GM19397 (cell line): ENCODE data around the gene ASAP2.
"Not testable (repeated sequence)": the region's sequence is repeated elsewhere in the genome, so short reads cannot be mapped to it uniquely, and the experiment has no call there.

ENCODE experiments used
- ATAC-seq: cut with Tn5 transposase; IDR thresholded peaks from one replicate; pipeline ENCODE4 v1.9.1; 2021; ENCODE audit warnings: mild to moderate bottlenecking, moderate library complexity; ENCODE audit not compliant: unreplicated experiment

ASAP2 gene

DNA sequence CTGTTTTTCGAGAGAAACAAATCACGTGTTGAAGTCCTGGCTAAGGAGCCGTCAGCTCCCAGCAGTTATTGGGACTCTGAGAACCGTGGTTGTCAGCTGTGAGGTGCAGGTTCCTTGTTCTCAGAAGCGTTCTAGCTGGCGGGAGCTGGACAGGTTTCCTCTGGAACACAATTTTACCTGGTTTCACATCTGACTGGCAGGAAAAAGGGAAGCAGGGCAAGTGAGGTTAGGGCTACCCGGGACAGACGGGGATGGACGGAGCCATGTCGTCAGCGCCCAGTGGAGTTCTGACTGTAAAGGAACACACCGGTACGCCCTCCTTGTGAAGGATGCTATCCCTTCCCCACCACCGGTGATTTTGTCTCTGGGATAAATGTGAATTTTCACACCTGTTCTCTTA lies 190.6 kb downstream of the ASAP2 start:
- ATAC-seq, result no peak

DNA sequence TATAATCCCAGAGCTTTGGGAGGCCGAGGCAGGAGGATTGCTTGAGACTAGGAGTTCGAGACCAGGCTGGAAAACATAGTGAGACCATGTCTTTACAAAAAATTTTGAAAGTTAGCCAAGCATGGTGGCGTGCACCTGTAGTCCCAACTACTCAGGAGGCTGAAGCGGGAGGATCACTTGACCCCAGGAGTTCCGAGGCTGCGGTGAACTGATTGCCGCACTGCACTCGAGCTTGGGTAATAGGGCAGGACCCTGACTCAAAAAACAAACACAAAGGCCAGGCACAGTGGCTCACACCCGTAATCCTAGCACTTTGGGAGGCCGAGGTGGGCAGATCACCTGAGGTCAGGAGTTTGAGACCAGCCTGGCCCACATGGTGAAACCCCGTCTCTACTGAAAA lies 191.6 kb downstream of the ASAP2 start:
- not testable (repeated sequence) for ATAC-seq

DNA sequence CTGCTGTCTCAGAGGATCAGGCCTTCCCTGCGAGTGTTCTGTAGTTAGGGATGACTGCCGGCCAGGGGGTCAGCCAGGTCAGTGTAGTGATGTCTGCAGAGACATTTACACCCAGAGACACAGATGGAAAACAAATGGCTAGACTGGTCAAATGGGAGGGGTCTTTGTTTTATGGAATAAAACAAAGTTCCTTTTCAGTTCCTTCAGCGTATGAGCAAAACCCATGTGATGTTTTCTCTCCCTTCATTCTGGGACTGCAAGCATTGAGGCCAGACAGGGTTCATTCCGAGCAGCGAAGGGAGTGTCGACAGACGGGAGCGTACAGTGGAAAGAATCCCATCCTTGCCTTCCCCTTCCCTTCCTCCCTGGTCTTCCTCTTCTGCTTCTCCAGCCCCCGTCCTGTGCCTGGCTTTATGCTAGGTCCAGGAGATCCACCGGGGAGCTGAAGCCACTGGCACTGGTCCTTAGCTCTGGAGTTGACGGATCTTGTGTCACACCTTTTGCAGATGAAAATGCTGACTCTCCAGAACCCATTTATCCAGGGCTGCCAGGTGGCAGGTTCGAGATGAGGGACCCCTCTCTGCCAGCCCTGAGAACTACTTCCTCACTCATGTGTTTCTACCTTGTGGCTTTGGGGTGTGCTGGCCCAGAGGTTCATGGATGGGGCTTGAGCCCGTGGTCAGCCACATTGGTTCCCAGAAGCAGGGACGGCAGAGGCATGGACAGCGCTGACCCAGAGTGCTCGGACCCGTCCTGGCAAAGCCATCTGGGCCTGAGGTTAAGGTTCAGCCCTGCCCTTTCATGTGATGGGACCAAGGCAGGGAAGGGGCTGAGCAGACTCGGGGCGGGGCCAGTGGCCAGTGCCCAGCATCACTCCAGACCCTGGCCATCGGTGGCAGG lies 192.5 kb downstream of the ASAP2 start:
- ATAC-seq, result no peak

DNA sequence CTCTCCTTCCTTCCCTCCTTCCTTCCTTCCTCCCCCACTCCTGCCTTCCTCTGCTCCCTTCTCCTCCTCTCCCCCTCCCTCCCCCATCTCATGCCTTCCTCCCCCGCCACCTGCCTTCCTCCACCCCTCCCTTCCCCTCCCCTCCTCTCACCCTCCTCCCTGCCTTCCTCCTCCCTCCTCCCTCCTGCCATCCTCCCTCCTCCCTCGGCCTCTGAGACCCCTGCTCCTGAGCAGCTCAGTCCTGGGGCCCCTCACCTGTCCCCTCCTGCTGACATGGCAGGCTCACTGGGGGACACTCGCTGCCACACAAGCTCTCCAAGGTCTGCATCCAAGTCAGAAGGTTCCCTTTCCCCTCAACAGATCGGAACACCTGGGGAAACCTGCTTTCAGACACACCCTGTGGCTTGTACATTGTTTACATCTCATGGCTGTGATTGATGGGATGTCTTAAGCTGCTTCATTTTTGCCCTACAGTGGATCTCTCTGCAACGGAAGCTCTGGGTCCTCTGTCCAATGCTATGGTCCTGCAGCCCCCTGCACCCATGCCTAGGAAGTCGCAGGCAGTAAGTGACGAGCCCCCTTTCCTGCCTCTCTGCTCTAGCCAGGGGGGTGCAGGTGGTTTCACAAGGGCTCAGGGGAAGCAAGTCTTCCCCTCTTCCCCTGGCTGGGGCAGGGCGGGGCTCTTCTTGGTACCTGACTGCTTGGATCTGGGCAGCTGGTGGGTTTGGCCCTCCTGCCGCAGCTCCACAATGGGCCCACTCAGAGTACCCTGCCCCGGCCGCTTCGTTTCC lies 193.9 kb downstream of the ASAP2 start:
- no peak for ATAC-seq

DNA sequence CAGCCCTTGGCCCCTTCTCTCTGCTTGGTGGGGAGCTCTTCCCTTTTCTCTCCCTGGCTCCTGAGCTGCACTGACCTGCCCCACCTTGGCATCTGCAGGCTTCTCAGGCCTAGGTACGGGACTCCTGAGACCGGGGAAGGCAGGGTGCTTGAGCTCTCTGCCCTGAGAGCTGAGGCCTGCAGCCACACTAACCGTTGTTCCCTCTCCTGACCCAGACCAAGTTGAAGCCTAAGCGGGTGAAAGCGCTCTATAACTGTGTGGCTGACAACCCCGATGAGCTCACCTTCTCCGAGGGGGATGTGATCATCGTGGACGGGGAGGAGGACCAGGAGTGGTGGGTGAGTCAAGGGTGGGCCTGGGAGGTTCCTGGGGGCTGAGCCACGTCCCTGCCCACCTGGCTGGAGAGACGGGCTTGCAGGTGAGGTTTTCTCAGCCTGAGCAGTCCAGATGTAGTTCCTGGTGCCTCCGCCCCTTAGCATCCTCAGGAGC lies 194.5 kb downstream of the ASAP2 start:
- ATAC-seq, result no peak

DNA sequence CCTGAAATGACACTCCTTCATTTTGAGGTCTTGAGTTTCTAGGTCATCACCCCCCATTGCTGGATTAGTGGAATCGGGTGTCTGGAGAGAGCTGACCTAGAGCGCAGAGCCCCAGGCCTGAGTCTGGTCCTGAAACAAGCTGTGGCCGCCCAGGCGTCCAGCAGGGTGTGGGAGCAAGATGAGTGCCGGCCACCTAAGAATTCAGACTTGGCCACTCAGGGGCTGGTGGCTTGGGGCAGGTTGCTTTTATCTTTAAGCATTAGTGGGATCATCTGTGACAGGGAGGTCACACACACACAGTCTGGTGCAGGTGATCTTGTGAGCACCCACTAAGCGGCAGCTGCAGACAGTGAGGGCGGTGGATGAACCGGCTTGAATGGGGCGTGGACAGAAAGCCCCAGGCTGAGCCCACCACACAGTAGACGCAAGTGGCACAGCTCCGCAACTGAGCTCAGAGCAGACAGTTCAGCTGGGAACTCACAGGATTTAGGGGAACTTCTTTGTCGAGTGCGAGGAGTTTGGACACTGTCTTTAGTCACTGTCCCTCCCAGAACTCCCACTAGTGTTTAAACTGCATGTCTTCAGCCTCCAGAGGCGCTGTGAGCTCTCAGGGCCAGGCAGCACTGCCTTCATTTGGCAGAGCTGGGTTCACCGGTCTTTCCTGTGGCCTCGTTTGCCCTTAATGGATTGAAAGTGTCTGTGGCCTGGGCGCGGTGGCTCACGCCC lies 195.2 kb downstream of the ASAP2 start:
- ATAC-seq, result no peak

DNA sequence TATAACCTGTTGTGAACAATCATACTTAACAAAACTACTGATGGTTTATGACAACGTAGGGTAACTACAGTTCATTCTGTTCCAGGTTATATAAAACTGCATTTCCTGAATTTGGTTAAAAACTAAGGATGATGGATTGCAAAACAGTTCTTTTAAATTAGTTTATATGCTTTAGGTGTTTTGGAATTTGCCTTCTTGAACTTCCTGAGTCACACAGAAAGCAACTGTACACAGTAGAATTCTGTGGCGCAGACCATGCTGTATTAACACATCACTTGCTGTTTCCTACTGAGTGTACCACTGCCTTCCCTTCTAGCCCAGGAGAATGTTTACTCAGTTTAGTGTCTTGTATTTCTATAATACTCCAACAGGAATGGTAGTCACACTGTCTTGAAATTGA lies 197.3 kb downstream of the ASAP2 start:
- ATAC-seq, result no peak

DNA sequence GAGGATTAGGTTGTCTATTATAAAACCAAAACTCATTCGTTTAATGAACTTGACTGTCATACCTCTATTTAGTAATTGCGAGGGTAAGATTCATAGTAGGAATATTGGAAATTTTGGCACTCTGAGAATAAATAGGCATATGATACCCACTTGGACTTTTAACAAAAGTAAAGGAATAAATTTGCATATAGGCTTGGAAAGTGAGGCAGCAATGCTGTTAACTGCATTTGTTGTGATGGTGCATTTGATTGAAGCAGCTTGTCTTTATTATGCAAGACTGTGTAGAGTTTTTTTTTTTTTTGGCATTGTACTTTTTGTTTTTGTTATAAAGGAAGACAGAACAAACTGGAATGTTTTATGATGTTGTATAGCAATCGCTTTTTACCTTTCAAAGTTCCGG lies 197.8 kb downstream of the ASAP2 start:
- ATAC-seq, result no peak

DNA sequence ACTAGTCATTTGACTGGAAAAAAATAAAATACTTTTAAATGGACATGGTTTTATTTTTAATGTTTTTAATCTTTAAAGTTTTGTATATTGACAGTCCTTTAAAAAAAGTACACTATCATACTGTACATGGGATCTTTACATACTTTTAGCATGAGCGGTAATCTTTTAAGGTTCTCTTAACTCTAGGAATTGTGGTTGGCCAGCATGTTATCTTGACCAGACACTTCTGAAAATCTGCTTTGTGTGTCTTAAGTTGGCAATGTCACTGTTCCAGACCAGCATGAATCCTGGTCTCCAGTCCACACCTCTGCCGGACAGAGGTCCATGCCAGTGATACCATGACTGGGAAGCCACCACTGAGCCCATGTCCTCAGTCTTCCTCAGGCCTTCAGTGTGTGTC lies 199.0 kb downstream of the ASAP2 start:
- ATAC-seq, result no peak

DNA sequence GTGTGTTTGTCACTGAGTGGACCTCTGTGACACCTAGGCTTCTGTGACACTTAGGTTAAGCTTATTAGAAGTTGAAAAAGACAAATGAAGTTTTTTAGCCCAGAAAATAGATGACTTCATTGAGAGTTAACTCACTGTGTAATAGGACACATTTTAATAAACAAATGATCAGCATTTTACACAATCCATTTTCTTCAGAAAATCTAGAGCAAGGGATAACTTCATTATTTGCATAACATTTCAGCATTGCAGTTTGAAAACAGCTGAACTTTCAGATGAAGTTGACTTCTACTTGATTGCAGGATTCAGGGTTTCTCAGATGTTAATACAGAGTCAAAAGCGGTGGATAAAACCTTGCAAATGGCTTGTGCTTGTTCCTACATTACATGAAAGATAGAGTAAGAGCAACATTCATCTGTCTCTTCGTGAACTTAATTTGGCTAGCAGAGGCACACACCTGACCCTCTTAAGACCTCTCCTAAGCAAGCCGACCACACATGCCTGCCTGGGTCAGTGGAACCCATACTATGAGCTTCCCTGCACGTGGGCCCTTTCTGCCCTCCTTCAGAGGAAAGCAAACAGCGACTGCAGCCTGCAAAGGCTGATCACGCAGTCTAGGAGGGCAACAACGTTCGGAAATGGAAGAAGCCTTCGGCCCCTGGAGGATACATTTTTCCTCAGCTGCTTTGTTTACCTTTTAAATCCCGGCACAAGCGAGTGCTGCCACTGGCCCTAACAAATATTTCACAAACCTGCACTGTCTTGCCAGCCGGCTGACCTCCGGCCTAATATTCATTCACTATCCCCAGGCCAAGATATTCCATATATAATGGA lies 200.1 kb downstream of the ASAP2 start:
- no peak for ATAC-seq

DNA sequence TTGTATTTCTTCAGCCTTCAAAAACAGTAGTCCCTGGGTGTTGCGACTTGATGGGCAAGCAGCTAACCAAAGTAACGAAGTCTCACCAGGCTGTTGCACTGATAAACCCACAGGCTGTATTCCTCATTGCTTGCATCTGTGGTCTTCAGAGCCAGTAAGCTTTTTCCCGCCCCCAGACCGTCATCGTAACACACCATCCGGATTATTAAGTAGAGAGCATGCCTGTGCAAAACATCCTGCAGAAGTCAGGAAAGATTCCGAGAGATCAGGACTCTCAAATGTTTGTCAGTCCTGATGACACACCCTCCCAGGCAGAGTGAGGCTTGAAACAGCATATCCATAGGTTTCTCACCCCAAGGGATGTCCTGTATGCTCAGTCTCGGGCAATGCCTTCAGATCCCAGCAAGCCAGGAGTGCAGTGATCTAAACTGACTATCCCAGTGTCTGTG lies 200.8 kb downstream of the ASAP2 start:
- no peak for ATAC-seq

DNA sequence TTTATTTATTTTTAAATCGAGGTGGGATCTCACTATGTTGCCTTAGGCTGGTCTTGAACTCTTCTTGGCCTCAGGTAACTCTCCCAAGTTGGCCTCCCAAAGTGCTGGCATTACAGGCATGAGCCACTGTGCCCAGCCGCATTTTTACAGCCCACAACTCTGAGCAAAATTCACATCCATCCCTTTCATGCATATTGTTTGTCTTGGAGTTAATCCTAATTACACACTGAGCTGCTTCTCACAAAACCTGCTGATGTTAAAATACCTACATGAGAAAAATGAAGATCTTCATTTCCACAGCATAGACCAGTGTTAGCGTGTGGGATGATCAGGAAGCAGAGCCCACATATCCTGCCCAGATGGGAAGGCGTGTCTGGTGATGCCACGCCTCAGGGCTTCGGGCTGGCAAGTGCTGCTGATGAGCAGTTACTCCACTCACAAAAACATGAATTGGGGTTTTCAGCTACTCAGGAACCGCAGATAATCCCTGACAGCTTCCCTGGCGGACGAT lies 202.1 kb downstream of the ASAP2 start:
- ATAC-seq, result no peak

DNA sequence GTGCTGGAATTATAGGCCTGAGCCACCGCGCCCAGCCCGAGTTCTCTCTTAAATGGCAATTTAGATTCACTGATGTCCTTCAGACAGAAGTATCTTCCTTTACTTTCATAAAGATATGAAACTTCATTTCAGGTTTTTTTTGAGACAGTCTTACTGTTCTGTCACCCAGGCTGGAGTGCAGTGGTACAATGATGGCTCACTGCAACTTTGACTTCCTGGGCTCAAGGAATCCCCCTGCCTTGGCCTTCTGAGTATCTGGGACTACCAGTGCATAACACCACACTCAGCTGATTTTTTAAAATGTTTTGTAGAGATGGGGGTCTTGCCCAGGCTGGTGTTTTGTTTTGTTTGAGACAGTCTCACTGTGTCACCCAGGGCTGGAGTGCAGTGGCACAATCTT lies 203.5 kb downstream of the ASAP2 start:
- no peak for ATAC-seq

DNA sequence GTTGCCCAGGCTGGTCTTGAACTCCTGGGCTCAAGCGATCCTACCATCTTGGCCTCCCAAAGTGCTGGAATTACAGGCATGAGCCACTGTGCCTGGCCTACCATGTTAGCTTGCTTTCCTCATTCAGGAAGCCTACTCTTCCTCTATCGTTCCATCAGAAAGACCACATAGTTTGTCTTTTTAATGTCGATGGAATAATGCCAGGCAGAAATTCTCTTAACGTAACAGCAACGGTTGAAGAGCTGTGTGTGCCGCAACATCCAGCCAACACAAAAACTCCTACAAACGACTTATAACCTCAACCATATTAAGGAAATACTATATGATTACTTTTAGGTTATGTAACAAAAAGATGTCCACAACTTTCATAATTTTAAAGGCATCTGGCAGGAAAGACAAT lies 206.2 kb downstream of the ASAP2 start:
- ATAC-seq, result no peak

DNA sequence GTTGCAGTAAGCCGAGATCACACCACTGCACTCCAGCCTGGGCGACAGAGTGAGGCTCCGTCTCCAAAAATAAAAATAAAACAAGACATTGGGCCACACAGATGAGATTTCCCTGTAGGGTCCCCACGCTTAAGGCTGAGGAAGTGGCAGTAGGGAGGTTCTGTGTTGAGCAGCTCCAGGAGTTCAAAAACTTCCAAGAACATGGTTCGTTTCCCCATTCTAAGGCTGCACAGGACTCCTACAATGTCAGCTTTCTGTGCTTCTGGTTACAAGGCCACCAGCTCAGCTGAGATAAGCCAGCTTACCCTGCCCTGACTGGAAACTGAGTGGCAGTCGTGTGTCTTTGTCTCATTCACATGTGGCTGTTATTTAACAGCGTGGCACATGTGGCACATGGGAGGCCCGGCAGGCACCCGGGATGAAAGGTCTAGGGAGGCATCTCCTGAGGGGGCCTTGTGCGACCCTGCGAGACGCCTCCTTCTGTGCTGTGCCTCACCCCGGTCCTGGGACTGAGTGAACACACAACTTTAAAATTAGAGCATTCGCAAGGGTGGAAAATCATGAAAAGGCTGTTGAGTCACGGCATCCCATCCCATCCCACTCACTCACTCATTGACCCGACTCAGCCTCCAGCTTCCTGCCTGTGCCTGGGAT lies 209.0 kb downstream of the ASAP2 start:
- no peak for ATAC-seq

DNA sequence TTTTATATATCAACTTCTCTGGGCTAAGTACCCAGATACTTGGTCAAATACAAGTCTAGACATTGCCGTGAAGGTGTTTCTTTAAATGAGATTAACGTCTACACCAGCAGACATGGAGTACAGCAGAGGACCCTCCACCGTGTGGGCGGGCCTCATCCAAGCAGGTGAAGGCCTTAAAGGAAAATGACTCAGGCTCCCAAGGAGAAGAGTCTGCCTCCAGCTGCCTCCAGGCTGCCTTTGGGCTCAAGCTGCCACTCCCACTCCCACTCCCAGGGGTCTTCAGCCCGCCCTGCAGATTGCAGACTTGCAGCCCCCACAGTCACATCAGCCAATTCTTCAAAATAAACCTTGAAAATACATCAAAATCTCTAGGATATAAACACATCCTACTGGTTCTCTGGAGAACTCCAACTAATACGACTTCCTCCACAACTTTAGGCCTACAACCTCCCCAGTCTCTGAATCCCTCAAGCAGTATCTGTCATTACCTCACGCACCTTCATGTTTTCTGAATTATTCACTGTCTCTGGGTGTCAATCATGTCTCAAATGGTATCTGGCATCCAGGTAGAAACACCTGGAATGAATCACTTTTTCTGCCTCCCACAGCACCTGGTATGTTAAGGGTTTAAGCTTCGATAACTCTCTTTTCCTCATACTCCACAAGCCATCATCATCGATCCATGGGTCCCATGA lies 209.8 kb downstream of the ASAP2 start:
- ATAC-seq, result no peak

DNA sequence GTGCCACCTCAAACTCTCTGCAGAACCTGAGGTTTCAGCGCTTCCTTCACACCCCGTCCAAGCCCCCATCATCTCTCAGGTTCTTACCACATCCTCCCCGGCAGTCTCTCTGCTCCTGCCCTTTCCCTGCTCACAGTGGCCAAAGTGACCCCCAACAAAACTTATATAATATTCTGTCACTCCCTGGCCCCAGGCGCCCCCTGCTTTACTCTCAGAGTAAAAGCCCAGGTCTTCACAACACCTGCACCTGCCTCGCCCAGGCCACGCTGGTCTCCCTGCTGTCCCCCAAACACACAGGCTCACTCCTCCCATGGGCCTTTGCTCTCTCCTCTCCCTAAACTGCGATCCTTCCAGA lies 210.3 kb downstream of the ASAP2 start:
- ATAC-seq, result no peak

DNA sequence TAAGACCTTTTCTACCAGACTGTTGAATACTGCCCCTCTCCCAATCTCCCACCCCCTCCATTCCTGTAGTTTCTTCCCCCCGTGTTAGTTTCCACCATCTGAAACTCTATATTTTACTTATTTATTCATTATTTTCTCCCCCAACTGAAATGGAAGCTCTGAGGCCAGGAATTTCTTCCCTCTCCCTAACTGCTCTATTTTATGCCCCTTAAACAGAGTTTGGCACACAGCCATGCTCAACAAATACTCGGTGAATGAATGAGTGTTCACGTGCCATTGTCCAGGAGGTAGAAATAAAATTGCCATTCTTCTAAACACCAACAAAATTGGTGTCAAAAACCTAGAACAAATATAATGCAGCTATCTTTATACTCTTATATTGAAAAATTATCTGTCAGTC lies 211.1 kb downstream of the ASAP2 start:
- no peak for ATAC-seq

DNA sequence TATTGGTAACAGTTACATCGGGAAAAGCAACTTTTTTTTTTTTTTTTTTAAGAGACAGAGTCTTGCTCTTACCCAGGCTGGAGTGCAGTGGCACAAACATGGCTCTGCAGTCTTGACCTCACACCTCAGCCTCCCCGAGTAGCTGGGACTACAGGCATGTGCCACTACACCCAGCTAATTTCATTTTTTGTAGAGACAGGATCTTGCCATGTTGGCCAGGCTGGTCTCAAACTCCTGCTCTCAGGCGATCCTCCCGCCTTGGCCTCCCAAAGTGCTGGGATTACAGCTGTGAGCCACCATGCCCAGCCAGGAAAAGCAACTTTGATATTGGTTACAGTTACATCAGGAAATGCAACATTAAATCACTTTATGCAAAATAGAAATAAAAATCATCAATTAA lies 212.1 kb downstream of the ASAP2 start:
- no peak for ATAC-seq
